Colonic mucosa (tissue), 4 donors: ENCODE results near the gene ARHGEF4. TPM values are rescaled to one million over a fixed set of nuclear protein-coding genes. Genes with fewer than 3 reads are reported as not detected.
"Not testable (repeated sequence)": the region's sequence is repeated elsewhere in the genome, so short reads cannot be mapped to it uniquely, and the experiment has no call there.

Source experiments
- DNase-seq: peaks from one replicate; pipeline ENCODE4 v3.0.0-alpha.2; 2020
- H3K27ac ChIP-seq: fragments of 200-600 bp; one replicate; pipeline ENCODE4 v1.8.0; 2021
- H3K27me3 ChIP-seq: fragments of 200-600 bp; one replicate; pipeline ENCODE4 v1.8.0; 2021
- H3K36me3 ChIP-seq: fragments of 200-600 bp; one replicate; pipeline ENCODE4 v1.8.0; 2021
- H3K4me1 ChIP-seq: fragments of 200-600 bp; one replicate; pipeline ENCODE4 v1.8.0; 2021; ENCODE audit warnings: mild to moderate bottlenecking
- H3K4me3 ChIP-seq: fragments of 200-600 bp; one replicate; pipeline ENCODE4 v1.8.0; 2021
- H3K9ac ChIP-seq, 2 donors: one replicate each; pipeline ENCODE4 v1.7.0; 2013; ENCODE audit warnings: control low read depth in 2 of 2, low read depth in 2 of 2, low read length in 2 of 2
- H3K9me3 ChIP-seq: fragments of 200-600 bp; one replicate; pipeline ENCODE4 v1.8.0; 2021
- CTCF ChIP-seq: fragments of 200-600 bp; IDR thresholded peaks from one replicate; pipeline ENCODE4 v1.8.0; 2022; ENCODE audit warnings: antibody characterized with exemption, mild to moderate bottlenecking
- intact Hi-C: fragments of 100-400 bp; cut with DNase I; formaldehyde crosslinking; loops from one replicate; pipeline ENCODE4 v1.14.1; 2022
- total RNA-seq, 2 donors: library from RNA; stranded (reverse); fragmentation: NEBNext Ultra II Directional in 1 of 2; extraction: Animal tissue kit (Norgen Biotek cat#: 25700) in 1 of 2; gene quantifications; one replicate each; pipeline ENCODE4 v1.2.1, GENCODE V29; 2021
- donor health status: healthy.
- donor health status: DM: no; HTN: no; CAD: no.
- donor health status: DM: no; HTN: no; CAD: no.

The ARHGEF4 gene
- total RNA-seq, 2 donors from 2014 or later, result 1.6 to 2.6 TPM

GRCh38 chr2:130985831-130986649 lies 149.3 kb downstream of the ARHGEF4 start:
- intact Hi-C loops, result no loop called here
- no peak for TF ChIP-seq CTCF
- Histone ChIP-seq H3K9me3 (no peaks in the 10 kb centered on the region), H3K27ac (no peak overlapping the region), H3K4me3 (no peak overlapping the region), H3K27me3 (no peaks in the 10 kb centered on the region), H3K9ac (no peak overlapping the region), H3K36me3 (no peaks in the 10 kb centered on the region), H3K4me1 (no peaks in the 10 kb centered on the region)
- DNase-seq, result no peak

DNA sequence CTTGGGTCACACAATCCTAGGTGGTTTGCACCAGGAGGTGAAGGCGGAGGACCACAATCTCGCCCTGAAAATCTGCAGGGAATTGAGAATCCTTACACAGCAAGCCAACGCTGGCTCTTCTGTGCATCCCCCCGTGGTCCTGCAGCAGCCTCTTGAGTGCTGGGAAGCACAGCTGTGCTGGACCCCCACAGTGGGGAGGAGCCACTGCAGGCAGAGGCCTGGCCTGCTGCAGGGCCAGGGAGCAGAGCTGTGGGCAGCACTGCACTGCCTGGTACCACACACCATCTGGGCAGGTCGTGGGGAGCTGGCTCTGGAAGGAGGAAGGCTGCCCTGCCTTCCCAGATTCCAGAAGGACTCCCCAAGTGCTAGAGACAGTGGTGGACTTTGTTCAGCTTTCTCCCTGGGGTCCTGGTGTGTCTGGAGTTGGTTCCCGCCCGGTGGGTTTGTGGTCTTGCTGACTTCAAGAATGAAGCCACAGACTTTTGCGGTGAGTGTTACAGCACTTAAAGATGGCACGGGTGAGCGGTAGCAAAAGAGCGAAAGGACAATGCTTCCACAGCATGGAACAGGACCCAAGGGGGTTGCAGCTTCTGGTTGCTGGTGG lies 150.3 kb downstream of the ARHGEF4 start:
- no peaks in the 10 kb centered on the region for H3K9me3 ChIP-seq
- intact Hi-C loops, result no loop called here
- no peak for DNase-seq
- no peaks in the 10 kb centered on the region for H3K4me1 ChIP-seq
- no peak overlapping the region for H3K9ac ChIP-seq
- H3K27me3 ChIP-seq, result no peaks in the 10 kb centered on the region
- no peak overlapping the region for H3K4me3 ChIP-seq
- no peak for TF ChIP-seq CTCF
- no peaks in the 10 kb centered on the region for H3K36me3 ChIP-seq
- no peak overlapping the region for H3K27ac ChIP-seq

DNA sequence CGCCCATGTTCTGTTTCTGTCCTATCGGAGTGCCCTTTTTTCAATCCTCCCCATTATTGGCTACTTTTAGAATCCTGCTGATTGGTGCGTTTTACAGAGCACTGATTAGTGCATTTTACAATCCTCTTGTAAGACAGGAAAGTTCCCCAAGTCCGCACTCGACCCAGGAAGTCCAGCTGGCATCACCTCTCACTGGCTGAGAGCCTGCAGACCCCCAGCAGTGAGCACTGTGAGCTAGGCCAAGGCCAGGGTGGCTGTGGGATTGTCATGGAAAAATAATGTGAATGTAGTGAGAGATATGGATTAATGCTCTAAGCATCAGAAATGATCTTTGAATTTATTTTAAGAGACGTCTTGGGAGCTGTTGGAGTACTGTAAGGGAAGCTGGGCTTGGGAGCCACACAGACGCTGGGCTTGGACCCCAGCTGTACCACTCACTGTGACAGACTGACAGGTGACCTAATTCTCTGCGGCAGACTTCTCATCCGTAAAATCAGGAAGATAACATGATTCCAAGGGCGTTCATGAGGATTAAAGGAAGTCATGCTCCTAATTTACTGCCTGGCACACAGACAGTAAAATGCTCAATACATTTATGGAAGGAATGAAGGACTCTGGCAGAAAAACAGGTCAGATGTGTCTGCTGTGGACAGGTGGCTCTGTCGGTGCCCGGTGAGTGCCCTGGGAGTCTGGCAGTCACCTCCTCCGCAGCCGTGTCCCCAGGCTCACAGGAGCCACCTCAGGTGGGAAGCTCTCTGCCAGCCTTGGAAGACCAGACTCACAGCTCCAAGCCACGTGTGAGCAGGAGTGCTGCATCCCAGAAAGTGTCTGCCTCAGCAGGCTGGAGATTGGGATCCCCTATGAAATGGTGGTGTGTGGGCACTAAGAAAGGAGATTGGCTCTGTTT lies 151.1 kb downstream of the ARHGEF4 start:
- no peak for DNase-seq
- TF ChIP-seq CTCF, result no peak
- no peaks in the 10 kb centered on the region for H3K27me3 ChIP-seq
- no peak overlapping the region for H3K4me3 ChIP-seq
- no peak overlapping the region for H3K27ac ChIP-seq
- H3K4me1 ChIP-seq, result no peaks in the 10 kb centered on the region
- H3K36me3 ChIP-seq, result no peaks in the 10 kb centered on the region
- no peak overlapping the region for H3K9ac ChIP-seq
- intact Hi-C loops, result no loop called here
- H3K9me3 ChIP-seq, result no peaks in the 10 kb centered on the region

DNA sequence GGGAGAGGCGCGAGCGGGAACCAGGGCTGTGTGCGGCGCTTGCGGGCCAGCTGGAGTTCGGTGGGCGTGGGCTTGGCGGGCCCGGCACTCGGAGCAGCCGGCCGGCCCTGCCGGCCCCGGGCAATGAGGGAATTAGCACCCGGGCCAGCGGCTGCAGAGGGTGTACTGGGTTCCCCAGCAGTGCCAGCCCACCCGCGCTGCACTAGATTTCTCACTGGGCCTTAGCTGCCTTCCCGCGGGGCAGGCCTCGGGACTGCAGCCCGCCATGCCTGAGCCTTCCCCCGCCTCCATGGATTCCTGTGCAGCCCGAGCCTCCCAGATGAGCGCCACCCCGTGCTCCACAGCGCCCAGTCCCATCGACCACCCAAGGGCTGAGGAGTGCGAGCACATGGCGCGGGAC lies 154.7 kb downstream of the ARHGEF4 start:
- H3K4me3 ChIP-seq, intact Hi-C loops, H3K27me3 ChIP-seq, H3K9ac ChIP-seq, H3K27ac ChIP-seq, H3K4me1 ChIP-seq, H3K9me3 ChIP-seq, DNase-seq, H3K36me3 ChIP-seq: not testable (repeated sequence)

DNA sequence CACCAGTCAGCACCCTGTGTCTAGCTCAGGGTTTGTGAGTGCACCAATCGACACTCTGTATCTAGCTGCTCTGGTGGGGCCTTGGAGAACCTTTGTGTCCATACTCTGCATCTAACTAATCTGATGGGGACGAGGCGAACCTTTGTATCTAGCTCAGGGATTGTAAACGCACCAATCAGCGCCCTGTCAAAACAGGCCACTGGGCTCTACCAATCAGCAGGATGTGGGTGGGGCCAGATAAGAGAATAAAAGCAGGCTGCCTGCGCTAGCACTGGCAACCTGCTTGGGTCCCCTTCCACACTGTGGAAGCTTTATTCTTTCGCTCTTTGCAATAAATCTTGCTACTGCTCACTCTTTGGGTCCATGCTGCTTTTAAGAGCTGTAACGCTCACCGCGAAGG lies 155.3 kb downstream of the ARHGEF4 start:
- intact Hi-C loops, result not testable (repeated sequence)

GRCh38 chr2:130996691-130997090 lies 160.0 kb downstream of the ARHGEF4 start:
- no peak for DNase-seq
- no peak overlapping the region for H3K27ac ChIP-seq
- H3K36me3 ChIP-seq, result no peaks in the 10 kb centered on the region
- no peaks in the 10 kb centered on the region for H3K9me3 ChIP-seq
- H3K4me1 ChIP-seq, result no peaks in the 10 kb centered on the region
- TF ChIP-seq CTCF, result no peak
- H3K4me3 ChIP-seq, result no peak overlapping the region
- no peak overlapping the region for H3K9ac ChIP-seq
- no peaks in the 10 kb centered on the region for H3K27me3 ChIP-seq
- intact Hi-C loops, result no loop called here

More for the DNA sequence above, 155.3 kb downstream of the ARHGEF4 start:
- not testable (repeated sequence) for DNase-seq, H3K36me3 ChIP-seq, H3K4me1 ChIP-seq, H3K9ac ChIP-seq, H3K27ac ChIP-seq, H3K4me3 ChIP-seq, H3K9me3 ChIP-seq, H3K27me3 ChIP-seq
